HEK293 (cell line): ENCODE measurements around the gene MAGEC3.
"Not testable (repeated sequence)": the region's sequence is repeated elsewhere in the genome, so short reads cannot be mapped to it uniquely, and the experiment has no call there.

Experiments used
- CTCF ChIP-seq: fragments of 450-650 bp; formaldehyde crosslinking; IDR thresholded peaks from 2 replicates; pipeline ENCODE4 v1.5.1; 2016; ENCODE audit warnings: missing biosample characterization, missing genetic modification characterization
- ZNF16 ChIP-seq: fragments of 450-650 bp; formaldehyde crosslinking; IDR thresholded peaks from 2 replicates; pipeline ENCODE4 v1.5.1; 2016; ENCODE audit warnings: low read depth, missing biosample characterization, missing genetic modification characterization
- ZNF214 ChIP-seq: fragments of 450-650 bp; formaldehyde crosslinking; IDR thresholded peaks from 2 replicates; pipeline ENCODE4 v1.5.1; 2017; ENCODE audit warnings: missing biosample characterization, mild to moderate bottlenecking, missing genetic modification characterization, borderline replicate concordance

- not testable (repeated sequence) for TF ChIP-seq ZNF214, CTCF, ZNF16 (tag by site-specific recombination)
These were observed 50.7 kb downstream of the MAGEC3 start for GRCh38 chrX:141888811-141889210.
